GM21367 (cell line): ENCODE results near the gene CRKL.
A peak's percentile ranks its signal among the peaks of the same experiment; 100 is the strongest.
"Not testable (repeated sequence)": the region's sequence is repeated elsewhere in the genome, so short reads cannot be mapped to it uniquely, and the experiment has no call there.

Experiments
- ATAC-seq: cut with Tn5 transposase; IDR thresholded peaks from one replicate; pipeline ENCODE4 v1.9.1; 2021; ENCODE audit not compliant: unreplicated experiment

The CRKL gene

GRCh38 chr22:20916916-20917810 is at the start of gene CRKL:
TSS of gene CRKL (plus strand) at chr22:20917407. CDS start at chr22:20917935, 528 bp downstream.
- ATAC-seq = peak; percentile 76

- no peak for ATAC-seq
These were observed 48.9 kb upstream of the CRKL start for GRCh38 chr22:20868025-20868962.

- no peak for ATAC-seq
These were observed 48.0 kb upstream of the CRKL start for GRCh38 chr22:20869234-20869633.

- no peak for ATAC-seq
These were observed 44.0 kb upstream of the CRKL start for GRCh38 chr22:20873214-20873613.

GRCh38 chr22:20875296-20875695 is 41.9 kb upstream of the CRKL start:
- no peak for ATAC-seq

- ATAC-seq = no peak
These were observed 39.5 kb upstream of the CRKL start for GRCh38 chr22:20877715-20878114.

- no peak for ATAC-seq
These were observed 36.0 kb upstream of the CRKL start for GRCh38 chr22:20881231-20881630.

GRCh38 chr22:20881869-20882815 is 35.1 kb upstream of the CRKL start:
- no peak for ATAC-seq

- ATAC-seq = no peak
These were observed 34.4 kb upstream of the CRKL start for GRCh38 chr22:20882855-20883254.

- no peak for ATAC-seq
These were observed 32.8 kb upstream of the CRKL start for GRCh38 chr22:20884454-20884853.

- ATAC-seq = no peak
These were observed 32.1 kb upstream of the CRKL start for GRCh38 chr22:20885017-20885556.

- ATAC-seq = no peak
These were observed 31.5 kb upstream of the CRKL start for GRCh38 chr22:20885557-20886323.

- ATAC-seq = no peak
These were observed 29.8 kb upstream of the CRKL start for GRCh38 chr22:20887375-20887774.

- ATAC-seq = no peak
These were observed 28.0 kb upstream of the CRKL start for GRCh38 chr22:20889025-20889704.

GRCh38 chr22:20889904-20890540 is 27.2 kb upstream of the CRKL start:
- no peak for ATAC-seq

GRCh38 chr22:20890975-20891374 is 26.2 kb upstream of the CRKL start:
- no peak for ATAC-seq

- not testable (repeated sequence) for ATAC-seq
These were observed 19.5 kb upstream of the CRKL start for GRCh38 chr22:20897737-20898136.

GRCh38 chr22:20899827-20900423 is 17.3 kb upstream of the CRKL start:
- ATAC-seq = no peak
